IMR-90 (cell line): Measurements from ENCODE around the gene PAPPA. TPM values are rescaled to one million over a fixed set of nuclear protein-coding genes. Genes with fewer than 3 reads are reported as not detected.

ENCODE experiments used
- ATAC-seq: fragments of 200-7000 bp; cut with Tn5 transposase; 2 replicates; pipeline ENCODE4 v1.9.1; 2020; ENCODE audit warnings: low read depth, mild to moderate bottlenecking, moderate library complexity
- BruUV-seq: library from RNA; stranded (reverse); fragments of 400-500 nt; replicated peaks from 2 replicates; lab custom pipeline; 2021; lab: Mats Ljungman, UMichigan
- CTCF ChIA-PET: fragments of 300-600 bp; formaldehyde crosslinking; extraction: SDS; loops from one replicate; lab custom pipeline; 2021; ENCODE audit warnings: antibody characterized with exemption; lab: Yijun Ruan, JAX
- POLR2A ChIA-PET: fragments of 300-600 bp; sonication (Branson Sonifier 250); formaldehyde crosslinking; loops from one replicate; lab custom pipeline; 2022; ENCODE audit warnings: antibody characterized with exemption; ENCODE audit not compliant: unreplicated experiment; lab: Charles Lee
- DNase-seq: peaks from one replicate; pipeline ENCODE4 v3.0.0; 2013
- H2AFZ ChIP-seq: replicated peaks from 2 replicates; pipeline ENCODE3; 2013; ENCODE audit warnings: low read length, mild to moderate bottlenecking; ENCODE audit not compliant: poor library complexity
- H2AK5ac ChIP-seq: 2 replicates; pipeline ENCODE4 v1.6.1; 2013; ENCODE audit warnings: low read depth, low read length, inconsistent platforms
- H2AK9ac ChIP-seq: replicated peaks from 2 replicates; pipeline ENCODE3; 2013; ENCODE audit warnings: mild to moderate bottlenecking, low read depth, low read length, moderate library complexity; ENCODE audit not compliant: poor library complexity
- H2BK120ac ChIP-seq: 2 replicates; pipeline ENCODE4 v1.6.1; 2013; ENCODE audit warnings: low read depth, low read length, inconsistent platforms
- H2BK15ac ChIP-seq: 3 replicates; pipeline ENCODE4 v1.6.1; 2013; ENCODE audit warnings: low read depth, low read length, inconsistent platforms
- H2BK20ac ChIP-seq: 2 replicates; pipeline ENCODE4 v1.6.1; 2013; ENCODE audit warnings: low read depth, mild to moderate bottlenecking, inconsistent platforms, low read length, moderate library complexity
- H2BK5ac ChIP-seq: 2 replicates; pipeline ENCODE4 v1.6.1; 2013; ENCODE audit warnings: mild to moderate bottlenecking, low read depth, low read length, inconsistent platforms; ENCODE audit not compliant: poor library complexity, severe bottlenecking
- H3K14ac ChIP-seq: replicated peaks from 2 replicates; pipeline ENCODE4 v1.6.1; 2013; ENCODE audit warnings: low read depth, low read length, inconsistent platforms
- H3K18ac ChIP-seq: 2 replicates; pipeline ENCODE4 v1.6.1; 2013; ENCODE audit warnings: low read depth, low read length, control low read depth
- H3K23ac ChIP-seq: 2 replicates; pipeline ENCODE4 v1.6.1; 2013; ENCODE audit warnings: low read depth, low read length, inconsistent platforms
- H3K27ac ChIP-seq: 2 replicates; pipeline ENCODE4 v1.5.1; 2013; ENCODE audit warnings: mild to moderate bottlenecking, control low read depth, low read length; ENCODE audit not compliant: insufficient read depth
- H3K27me3 ChIP-seq: 2 replicates; pipeline ENCODE4 v1.6.1; 2013; ENCODE audit warnings: low read length; ENCODE audit not compliant: control insufficient read depth, insufficient read depth
- H3K36me3 ChIP-seq: 2 replicates; pipeline ENCODE4 v1.6.1; 2013; ENCODE audit warnings: low read length, mixed read lengths; ENCODE audit not compliant: control insufficient read depth, insufficient read depth
- H3K4ac ChIP-seq: 2 replicates; pipeline ENCODE4 v1.6.1; 2013; ENCODE audit warnings: low read depth, low read length, inconsistent platforms
- H3K4me1 ChIP-seq: 2 replicates; pipeline ENCODE4 v1.6.1; 2013; ENCODE audit warnings: low read length, mixed read lengths; ENCODE audit not compliant: control insufficient read depth, insufficient read depth
- H3K4me2 ChIP-seq: 2 replicates; pipeline ENCODE4 v1.6.1; 2013; ENCODE audit warnings: low read depth, mild to moderate bottlenecking, control low read depth, low read length, moderate library complexity
- H3K4me3 ChIP-seq: 2 replicates; pipeline ENCODE4 v1.5.1; 2013; ENCODE audit warnings: low read depth, mild to moderate bottlenecking, control low read depth, low read length, moderate library complexity; ENCODE audit not compliant: insufficient read depth
- H3K56ac ChIP-seq: 2 replicates; pipeline ENCODE4 v1.6.1; 2013; ENCODE audit warnings: low read length, inconsistent platforms; ENCODE audit not compliant: insufficient read depth; ENCODE audit errors: extremely low read depth
- H3K79me1 ChIP-seq, 2 experiments: 2 replicates each; pipeline ENCODE4 v1.6.1; 2013; ENCODE audit warnings: low read length in 2 of 2, inconsistent platforms in 1 of 2, low read depth in 1 of 2
- H3K9ac ChIP-seq: 2 replicates; pipeline ENCODE4 v1.6.1; 2013; ENCODE audit warnings: low read depth, low read length, control low read depth
- H3K9me1 ChIP-seq: 2 replicates; pipeline ENCODE4 v1.6.1; 2013; ENCODE audit warnings: low read length, inconsistent platforms; ENCODE audit not compliant: insufficient read depth
- H3K9me3 ChIP-seq: 2 replicates; pipeline ENCODE4 v1.6.1; 2013; ENCODE audit warnings: low read length; ENCODE audit not compliant: control insufficient read depth, insufficient read depth
- H4K20me1 ChIP-seq: 2 replicates; pipeline ENCODE4 v1.6.1; 2013; ENCODE audit warnings: low read length, inconsistent platforms; ENCODE audit not compliant: insufficient read depth
- H4K5ac ChIP-seq: 2 replicates; pipeline ENCODE4 v1.6.1; 2013; ENCODE audit warnings: mild to moderate bottlenecking, low read depth, low read length, control low read depth
- H4K8ac ChIP-seq, 2 experiments: 2 replicates each; pipeline ENCODE4 v1.6.1; 2013; ENCODE audit warnings: low read depth in 2 of 2, low read length in 2 of 2, control low read depth in 1 of 2, inconsistent platforms in 1 of 2
- H4K91ac ChIP-seq: 2 replicates; pipeline ENCODE4 v1.6.1; 2013; ENCODE audit warnings: low read depth, low read length, inconsistent platforms; ENCODE audit not compliant: insufficient read depth
- BHLHE40 ChIP-seq: fragments of 150-350 bp; IDR thresholded peaks from 2 replicates; pipeline ENCODE4 v1.6.1; 2016; ENCODE audit warnings: mild to moderate bottlenecking, low read depth, low read length
- POLR2A ChIP-seq: IDR thresholded peaks from 2 replicates; pipeline ENCODE4 v1.6.1; 2012; ENCODE audit warnings: mild to moderate bottlenecking, low read depth, low read length
- WGBS, 2 experiments: methylation state at CpG; one replicate each; pipeline versions ENCODE4 v1.1.5 to v1.1.7; 2013; ENCODE audit warnings: missing lambda C conversion rate in 2 of 2; ENCODE audit not compliant: insufficient read length in 1 of 2; ENCODE audit errors: extremely low coverage in 2 of 2; 5-methylcytosine and 5-hydroxymethylcytosine counted together
- dilution Hi-C: fragments of 300-500 bp; cut with HindIII; formaldehyde crosslinking; loops from one replicate; pipeline ENCODE4 v1.14.3; 2018; ENCODE audit warnings: low sequenced_read_pairs; ENCODE audit not compliant: unreplicated experiment
- in situ Hi-C: fragments of 300-500 bp; cut with MboI; formaldehyde crosslinking; loops from 3 replicates; pipeline ENCODE4 v1.14.3; 2019; ENCODE audit warnings: low sequenced_read_pairs, inconsistent platforms, mixed read lengths
- intact Hi-C: fragments of 100-400 bp; cut with micrococcal nuclease; formaldehyde crosslinking; loops from 2 replicates; pipeline ENCODE4 v1.10.0; 2022
- polyA plus RNA-seq, 3 experiments: library from polyadenylated mRNA; depleted of rRNA; stranded (reverse); fragments of >200 nt; gene quantifications; 2 replicates each; pipeline ENCODE4 v1.2.3, GENCODE V29; 2012; ENCODE audit warnings: low replicate concordance in 1 of 3
- total RNA-seq: library from RNA; depleted of rRNA; stranded (reverse); fragments of >200 nt; gene quantifications from 2 replicates; pipeline ENCODE4 v1.2.3, GENCODE V29; 2012

The PAPPA gene
- total and polyA plus RNA-seq, 2 of the 4 experiments (the other 2 are of a cell fraction) = 8.3 to 12.4 TPM

- Histone ChIP-seq H2AK9ac (no peak overlapping the region), H2BK15ac (no peak overlapping the region), H3K4me1 (no peaks in the 10 kb centered on the region), H3K36me3 (peaks cover 79% of the 10 kb centered on the region), H2BK120ac (no peak overlapping the region), H2AK5ac (no peak overlapping the region), H4K20me1 (no peaks in the 10 kb centered on the region; the same call in 1 of the 2 replicates), H4K91ac (no peak overlapping the region), H2BK5ac (no peak overlapping the region), H4K5ac (no peak overlapping the region), H3K79me1 (no peaks in the 10 kb centered on the region), H3K4ac (no peak overlapping the region), H3K4me3 (no peak overlapping the region), H3K14ac (no peak overlapping the region), H3K4me2 (no peak overlapping the region), H3K27me3 (no peaks in the 10 kb centered on the region), H3K23ac (no peak overlapping the region), H2AFZ (no peak overlapping the region), H3K18ac (no peak overlapping the region), H2BK20ac (no peak overlapping the region), H3K9me3 (no peaks in the 10 kb centered on the region), H3K9me1 (peaks cover 8% of the 10 kb centered on the region; the same call in 1 of the 2 replicates), H3K9ac (no peak overlapping the region), H4K8ac (no peak overlapping the region), H3K56ac (no peak overlapping the region), H3K27ac (no peak overlapping the region)
- WGBS, 2 experiments = 87% methylated on average over 4 of the region's 6 CpGs; no CpG with 5 or more reads in 1 of the 2 experiments
- dilution Hi-C loops (no loop called here), in situ Hi-C loops (no loop called here), intact Hi-C loops (no loop called here)
- ATAC-seq (no peak), DNase-seq (no peak)
- BruUV-seq = no TSS peak
- POLR2A ChIA-PET = no interaction called here
- CTCF ChIA-PET = interaction anchor here (0.7 kb wide), 1 partner anchor 176 kb away, joined by 3 read pairs; no protein-coding TSS in a partner anchor
- TF ChIP-seq BHLHE40 (no peak), POLR2A (no peak)
Measured at GRCh38 chr9:116349684-116350083, 196.1 kb downstream of the PAPPA start.
